AG04449 (cell line): ENCODE measurements around the gene NAV2.
A peak's percentile ranks its signal among the peaks of the same experiment; 100 is the strongest.

ENCODE experiments used
- CTCF ChIA-PET: fragments of 350-600 bp; formaldehyde crosslinking; extraction: SDS; loops from one replicate; lab custom pipeline; 2021; ENCODE audit warnings: antibody characterized with exemption; lab: Yijun Ruan, JAX
- POLR2A ChIA-PET: fragments of 400-600, 350-600 bp; formaldehyde crosslinking; extraction: SDS; loops from one replicate; lab custom pipeline; 2020; ENCODE audit warnings: antibody characterized with exemption, inconsistent platforms; lab: Yijun Ruan, JAX
- DNase-seq: peaks from one replicate; pipeline ENCODE4 v3.0.0-alpha.2; 2010; ENCODE audit warnings: low read depth, low spot score
- H3K4me3 ChIP-seq: 2 replicates; pipeline ENCODE4 v1.5.1; 2011; ENCODE audit warnings: low read depth, mild to moderate bottlenecking, control low read depth, low read length
- CTCF ChIP-seq: IDR thresholded peaks from one replicate; pipeline ENCODE4 v1.5.1; 2011; ENCODE audit warnings: mild to moderate bottlenecking, moderate library complexity, low read length, control low read depth, inconsistent platforms; ENCODE audit not compliant: insufficient read depth; ENCODE audit errors: missing control alignments

The NAV2 gene

DNA sequence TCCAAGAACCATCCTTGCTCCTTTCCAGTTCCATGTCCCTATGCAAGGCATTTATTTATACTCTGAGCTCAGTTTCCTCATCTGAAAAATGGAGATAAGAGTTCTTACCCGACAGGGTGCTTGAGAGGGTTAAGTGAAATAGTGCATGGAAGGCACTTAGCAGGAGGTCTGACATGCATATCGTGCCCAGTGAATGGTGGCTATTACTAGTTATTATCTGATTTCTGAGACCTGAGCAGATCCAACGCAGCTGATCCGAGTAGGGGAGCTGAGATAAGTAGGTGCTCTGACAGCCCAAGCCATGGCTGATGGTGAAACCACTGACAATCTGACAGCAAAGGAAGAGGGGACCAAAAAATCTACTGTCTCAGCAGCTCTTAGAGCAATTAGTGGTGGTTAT lies 24.9 kb downstream of the NAV2 start:
- DNase-seq, result no peak
- no peak for TF ChIP-seq CTCF
- CTCF ChIA-PET, result interaction anchor here (1.2 to 15.1 kb wide), 8 partner anchors 11 to 667 kb away, joined by 3 to 683 read pairs (median 23); no protein-coding TSS in a partner anchor
- POLR2A ChIA-PET, result no interaction called here
- no peak overlapping the region for H3K4me3 ChIP-seq

DNA sequence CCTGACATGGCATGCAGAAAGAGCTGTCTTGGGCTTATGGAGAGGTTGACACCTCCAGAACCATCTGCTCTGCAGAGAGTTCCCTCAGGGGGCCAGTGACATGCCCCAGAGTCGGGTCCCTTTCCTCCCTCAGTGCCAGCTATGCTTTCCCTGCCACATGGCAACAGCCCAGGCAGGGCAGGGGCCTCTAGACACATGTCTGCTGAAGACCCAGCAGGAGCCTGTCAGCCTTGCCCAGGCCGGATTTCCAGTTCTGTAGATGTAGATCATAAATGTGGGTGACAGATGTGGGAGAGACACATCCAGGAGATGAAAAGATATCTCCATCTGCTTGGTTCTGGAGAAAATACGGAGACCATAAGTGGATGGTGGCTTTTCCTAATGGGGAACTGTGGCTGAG lies 25.5 kb downstream of the NAV2 start:
- ChIA-PET POLR2A (no interaction called here), CTCF (interaction anchor here (1.0 to 15.1 kb wide), 11 partner anchors 11 to 667 kb away, joined by 3 to 683 read pairs (median 6); no protein-coding TSS in a partner anchor)
- TF ChIP-seq CTCF, result no peak
- H3K4me3 ChIP-seq, result no peak overlapping the region
- no peak for DNase-seq

- POLR2A ChIA-PET, result no interaction called here
Observed at GRCh38 chr11:19739872-19740271, 27.2 kb downstream of the NAV2 start.

DNA sequence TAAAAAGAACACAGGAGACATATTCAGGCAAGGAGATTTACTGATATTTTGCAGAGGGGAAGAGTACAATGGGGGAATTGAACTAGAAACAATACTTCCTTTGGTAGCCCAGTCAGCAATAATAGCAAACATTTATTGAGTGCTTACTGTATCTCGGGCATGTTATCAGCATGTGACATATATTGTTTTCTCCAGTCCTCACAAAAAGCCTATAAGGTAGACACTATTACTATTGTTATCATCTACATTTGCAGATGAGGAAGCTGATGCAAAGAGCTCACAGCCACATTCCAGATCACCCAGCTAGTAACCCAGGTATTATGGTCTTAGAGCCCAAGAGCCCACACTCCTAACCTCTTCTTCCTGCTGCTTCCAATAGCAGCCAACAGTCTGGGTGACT lies 27.9 kb downstream of the NAV2 start:
- ChIA-PET POLR2A (no interaction called here), CTCF (interaction anchor here (1.9 to 15.1 kb wide), 3 partner anchors 13 to 180 kb away, joined by 7 to 683 read pairs (median 81); no protein-coding TSS in a partner anchor)
- no peak for DNase-seq
- no peak overlapping the region for H3K4me3 ChIP-seq
- no peak for TF ChIP-seq CTCF

More at GRCh38 chr11:19739872-19740271, 27.2 kb downstream of the NAV2 start:
- peak; percentile 36 for TF ChIP-seq CTCF
- no peak for DNase-seq
- CTCF ChIA-PET, result interaction anchor here (0.6 to 15.1 kb wide), 11 partner anchors 9 to 669 kb away, joined by 3 to 683 read pairs (median 5); no protein-coding TSS in a partner anchor
- no peak overlapping the region for H3K4me3 ChIP-seq

DNA sequence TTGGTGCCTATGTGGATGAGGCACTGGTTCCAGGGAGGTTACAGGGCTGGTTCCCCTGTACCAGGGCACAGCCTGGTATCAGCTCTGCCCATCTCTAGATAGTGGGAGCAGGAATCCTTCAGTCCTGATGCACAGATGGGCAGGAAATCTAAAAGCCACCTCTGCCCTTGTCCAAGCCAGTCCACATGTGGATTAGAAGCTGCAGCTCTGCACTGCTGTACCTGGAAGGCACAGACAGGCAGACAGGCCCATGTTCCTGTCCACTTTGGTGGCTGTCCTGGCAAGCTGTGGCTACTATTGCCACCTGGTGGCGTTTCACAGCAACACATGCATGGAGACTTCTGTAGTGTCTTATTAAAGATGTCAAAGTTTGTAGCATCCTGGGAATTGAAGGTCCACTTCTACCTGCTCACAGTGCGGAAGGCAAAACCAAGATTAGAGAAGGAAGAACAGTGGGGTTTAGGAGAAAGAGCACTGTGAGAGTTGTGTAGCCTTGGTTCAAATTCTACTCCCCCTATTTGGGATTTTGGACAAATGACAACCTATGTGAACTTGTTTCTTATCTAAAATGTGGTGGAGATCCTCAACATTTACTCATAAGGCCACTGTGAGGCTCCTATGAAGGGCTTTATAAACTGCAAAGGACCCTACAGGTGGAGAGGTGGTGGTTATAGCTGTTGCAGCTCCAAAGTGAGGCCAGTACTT lies 30.1 kb downstream of the NAV2 start:
- CTCF ChIA-PET, result interaction anchor here (0.6 to 4.9 kb wide), 48 partner anchors 7 to 672 kb away, joined by 3 to 452 read pairs (median 4); partner anchors contain the start of gene NAV2
- TF ChIP-seq CTCF, result peak; percentile 78
- no peak for DNase-seq
- POLR2A ChIA-PET, result interaction anchor here (1.0 kb wide), 1 partner anchor 13 kb away, joined by 5 read pairs; no protein-coding TSS in a partner anchor
- no peak overlapping the region for H3K4me3 ChIP-seq

GRCh38 chr11:19743622-19744021 lies 31.0 kb downstream of the NAV2 start:
- TF ChIP-seq CTCF, result no peak
- ChIA-PET CTCF (interaction anchor here (0.6 to 4.9 kb wide), 33 partner anchors 8 to 673 kb away, joined by 3 to 452 read pairs (median 5); partner anchors contain the start of gene NAV2), POLR2A (no interaction called here)
- no peak overlapping the region for H3K4me3 ChIP-seq
- no peak for DNase-seq
